Gastroesophageal sphincter (tissue), 4 donors: ENCODE data around the gene MCC. TPM values are rescaled to one million over a fixed set of nuclear protein-coding genes. Genes with fewer than 3 reads are reported as not detected.
A peak's percentile ranks its signal among the peaks of the same experiment; 100 is the strongest.

ENCODE experiments used
- ATAC-seq: fragments of 150-250 bp; one replicate; pipeline ENCODE4 v1.9.1; 2016; ENCODE audit warnings: mild to moderate bottlenecking, moderate library complexity
- H3K27ac ChIP-seq, 4 donors: fragments of 200-600 bp; sonication (generic) in 3 of 4; 1 replicate in 3 of 4; 2 replicates in 1 of 4; pipeline ENCODE4 v1.5.1; 2016 to 2019
- H3K27me3 ChIP-seq: fragments of 200-600 bp; sonication (generic); one replicate; pipeline ENCODE4 v1.5.1; 2019
- H3K36me3 ChIP-seq, 2 donors: fragments of 200-600 bp; sonication (generic); one replicate each; pipeline ENCODE4 v1.5.1; 2019; ENCODE audit warnings: control low read depth in 1 of 2
- H3K4me1 ChIP-seq, 3 donors: fragments of 200-600 bp; sonication (generic); 1 replicate in 2 of 3; 2 replicates in 1 of 3; pipeline ENCODE4 v1.5.1; 2016 to 2019; ENCODE audit warnings: control low read depth in 2 of 3
- H3K4me3 ChIP-seq, 2 donors: fragments of 200-600 bp; sonication (generic); one replicate each; pipeline ENCODE4 v1.5.1; 2019; ENCODE audit warnings: mild to moderate bottlenecking in 1 of 2, moderate library complexity in 1 of 2
- H3K9me3 ChIP-seq, 3 donors: fragments of 200-600 bp; sonication (generic); one replicate each; pipeline ENCODE4 v1.5.1; 2017 to 2019; ENCODE audit warnings: control low read depth in 2 of 3
- EP300 ChIP-seq: sonication (generic); formaldehyde crosslinking; IDR thresholded peaks from one replicate; pipeline ENCODE4 v1.6.1; 2017; ENCODE audit warnings: antibody characterized with exemption, mild to moderate bottlenecking
- POLR2A ChIP-seq, 2 donors: fragments of 450-650 bp; IDR thresholded peaks; one replicate each; pipeline ENCODE4 v1.6.1; 2017; ENCODE audit warnings: antibody characterized with exemption in 2 of 2, mild to moderate bottlenecking in 2 of 2, moderate library complexity in 1 of 2
- POLR2AphosphoS5 ChIP-seq: sonication (generic); formaldehyde crosslinking; IDR thresholded peaks from one replicate; pipeline ENCODE4 v1.6.1; 2017; ENCODE audit warnings: antibody characterized with exemption
- WGBS, 2 donors: methylation state at CpG; one replicate each; pipeline ENCODE4 v1.1.5; 2018; ENCODE audit warnings: low coverage in 1 of 2; 5-methylcytosine and 5-hydroxymethylcytosine counted together
- total RNA-seq, 4 donors: library from RNA; depleted of rRNA; stranded (reverse); fragments of >200 nt; gene quantifications; one replicate each; pipeline ENCODE4 v1.1.0, GENCODE V29; 2016
- TF ChIP-seq, protein P1 (sequence below), 4 experiments: fragments of 200-600 bp in 2 of 4; fragments of 450-650 bp in 2 of 4; sonication (generic) in 1 of 4; IDR thresholded peaks; one replicate each; pipeline ENCODE4 v1.5.1; 2017 to 2019; ENCODE audit warnings: antibody characterized with exemption in 4 of 4, mild to moderate bottlenecking in 2 of 4, moderate library complexity in 2 of 4

Gene MCC
- total RNA-seq, 4 donors from 2014 or later = 20.5 to 28.7 (median 23.5) TPM

DNA sequence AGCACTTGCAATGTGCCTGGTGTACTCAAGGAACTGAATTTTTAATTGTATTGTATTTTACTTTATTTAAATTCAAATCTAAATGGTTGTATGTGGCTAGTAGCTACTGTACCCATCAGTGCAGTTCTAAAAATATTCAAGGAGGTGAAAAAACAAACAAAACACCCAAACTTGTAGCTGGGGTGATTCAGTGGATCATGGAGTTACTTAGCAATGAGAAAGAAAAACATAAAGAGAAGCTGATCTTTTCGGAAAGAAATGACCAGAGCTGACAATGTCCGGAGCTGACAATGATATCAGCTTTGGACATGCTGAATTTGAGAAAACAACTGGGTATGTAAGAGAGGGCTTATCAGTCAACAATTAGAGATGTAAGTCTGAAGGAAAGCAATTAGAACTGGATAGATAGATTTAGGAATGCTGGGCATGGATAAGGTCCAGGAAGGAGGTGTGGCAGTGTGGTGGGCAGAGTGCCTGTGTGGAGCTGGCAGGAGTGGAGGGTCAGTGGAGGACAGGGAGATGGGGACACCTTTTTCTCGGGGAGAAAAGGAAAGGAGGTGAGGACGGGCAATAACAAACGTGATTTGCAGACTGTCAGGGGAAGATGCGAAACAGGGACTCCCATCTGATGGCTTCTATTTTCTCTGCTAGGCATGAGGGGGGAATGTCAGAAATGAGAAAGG is 398.5 kb downstream of the MCC start:
- H3K4me3 ChIP-seq = no peak overlapping the region
- TF ChIP-seq EP300 (no peak), POLR2A (IDR thresholded peaks at IDR 0.05) (no peak), POLR2AphosphoS5 (no peak)
- TF ChIP-seq, protein P1, sequence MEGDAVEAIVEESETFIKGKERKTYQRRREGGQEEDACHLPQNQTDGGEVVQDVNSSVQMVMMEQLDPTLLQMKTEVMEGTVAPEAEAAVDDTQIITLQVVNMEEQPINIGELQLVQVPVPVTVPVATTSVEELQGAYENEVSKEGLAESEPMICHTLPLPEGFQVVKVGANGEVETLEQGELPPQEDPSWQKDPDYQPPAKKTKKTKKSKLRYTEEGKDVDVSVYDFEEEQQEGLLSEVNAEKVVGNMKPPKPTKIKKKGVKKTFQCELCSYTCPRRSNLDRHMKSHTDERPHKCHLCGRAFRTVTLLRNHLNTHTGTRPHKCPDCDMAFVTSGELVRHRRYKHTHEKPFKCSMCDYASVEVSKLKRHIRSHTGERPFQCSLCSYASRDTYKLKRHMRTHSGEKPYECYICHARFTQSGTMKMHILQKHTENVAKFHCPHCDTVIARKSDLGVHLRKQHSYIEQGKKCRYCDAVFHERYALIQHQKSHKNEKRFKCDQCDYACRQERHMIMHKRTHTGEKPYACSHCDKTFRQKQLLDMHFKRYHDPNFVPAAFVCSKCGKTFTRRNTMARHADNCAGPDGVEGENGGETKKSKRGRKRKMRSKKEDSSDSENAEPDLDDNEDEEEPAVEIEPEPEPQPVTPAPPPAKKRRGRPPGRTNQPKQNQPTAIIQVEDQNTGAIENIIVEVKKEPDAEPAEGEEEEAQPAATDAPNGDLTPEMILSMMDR (IDR thresholded peaks at IDR 0.05) = no peak

DNA sequence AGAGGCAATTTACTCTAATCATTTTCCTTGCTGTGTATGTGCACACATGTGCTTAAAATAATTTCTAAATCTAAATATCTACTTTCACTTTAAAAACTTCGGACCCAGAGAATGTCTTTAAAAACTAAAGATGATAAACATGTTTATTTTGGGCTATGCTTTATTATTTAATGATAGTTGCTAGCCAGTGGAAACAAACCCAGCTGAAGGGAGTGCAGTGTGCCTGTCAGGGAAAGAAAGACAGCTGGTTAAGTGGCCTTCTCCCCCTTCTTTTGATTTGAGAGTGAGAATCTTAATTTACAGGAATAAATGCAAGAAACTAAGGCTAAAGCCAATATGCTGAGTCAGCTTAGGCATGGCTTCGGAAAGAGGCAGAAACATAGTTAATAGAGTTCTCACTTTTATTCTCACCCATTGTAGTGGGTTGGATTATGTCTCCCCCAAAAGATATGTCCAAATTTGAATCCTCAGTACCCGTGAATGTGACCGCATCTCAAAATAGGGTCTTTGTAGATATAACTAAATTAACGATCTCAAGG is 400.2 kb downstream of the MCC start:
- H3K36me3 ChIP-seq = peaks cover 0 to 28% of the 10 kb centered on the region in 2 donors
- H3K27me3 ChIP-seq = no peaks in the 10 kb centered on the region
- no peaks in the 10 kb centered on the region for H3K9me3 ChIP-seq
- 58 to 87% methylated on average over 5 of the region's 5 CpGs for WGBS, 2 donors
- no peak overlapping the region for H3K27ac ChIP-seq
- no peak for ATAC-seq
- no peak for TF ChIP-seq POLR2AphosphoS5
- H3K4me3 ChIP-seq = no peak overlapping the region
- H3K4me1 ChIP-seq = peaks cover 0 to 21% (median 0%) of the 10 kb centered on the region in 3 donors

More for the DNA sequence above, 398.5 kb downstream of the MCC start:
- ATAC-seq = no peak
- 23 to 55% methylated on average over 5 to 6 of the region's 6 CpGs for WGBS, 2 donors
- Histone ChIP-seq H3K9me3 (no peaks in the 10 kb centered on the region), H3K4me1 (peaks cover 0 to 21% (median 0%) of the 10 kb centered on the region in 3 donors), H3K27me3 (no peaks in the 10 kb centered on the region), H3K36me3 (peaks cover 0 to 10% of the 10 kb centered on the region in 2 donors), H3K27ac (peak overlapping the region in 2 of 4 donors; percentile 10 to 44)

DNA sequence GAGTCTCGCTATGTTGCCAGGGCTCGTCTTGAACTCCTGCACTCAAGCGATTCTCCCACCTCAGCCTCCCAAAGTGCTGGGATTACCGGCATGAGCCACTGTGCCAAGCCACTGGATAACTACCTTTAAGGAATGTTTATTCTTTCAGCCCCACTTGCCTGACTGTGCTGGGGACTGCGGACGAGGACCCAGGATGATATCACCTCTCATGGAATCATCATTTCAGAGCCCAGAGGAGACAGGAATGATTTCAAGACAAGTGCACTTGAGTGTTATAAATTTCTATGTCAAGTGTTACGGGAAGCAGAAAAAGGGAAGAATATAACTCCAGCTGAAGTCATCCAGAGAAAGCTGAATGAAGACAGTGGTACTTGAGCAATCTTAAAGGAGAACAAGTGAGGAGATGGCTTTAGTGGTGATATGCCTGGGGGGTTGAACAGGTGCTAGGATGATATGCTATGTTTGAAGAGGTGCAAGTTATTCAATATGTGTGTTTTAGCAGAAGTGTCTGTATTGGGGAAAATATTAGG is 402.3 kb downstream of the MCC start:
- peaks cover 0 to 17% (median 0%) of the 10 kb centered on the region in 3 donors for H3K4me1 ChIP-seq
- TF ChIP-seq, protein P1 (IDR thresholded peaks at IDR 0.05) = no peak
- TF ChIP-seq POLR2A (IDR thresholded peaks at IDR 0.05) = no peak
- no peak for TF ChIP-seq EP300
- no peak overlapping the region for H3K27ac ChIP-seq
- H3K9me3 ChIP-seq = no peaks in the 10 kb centered on the region
- no peaks in the 10 kb centered on the region for H3K27me3 ChIP-seq
- no peak for ATAC-seq
- peaks cover 0 to 49% of the 10 kb centered on the region in 2 donors for H3K36me3 ChIP-seq
- WGBS, 2 donors = 80 to 98% methylated on average over 1 to 5 of the region's 7 CpGs
- H3K4me3 ChIP-seq = no peak overlapping the region

DNA sequence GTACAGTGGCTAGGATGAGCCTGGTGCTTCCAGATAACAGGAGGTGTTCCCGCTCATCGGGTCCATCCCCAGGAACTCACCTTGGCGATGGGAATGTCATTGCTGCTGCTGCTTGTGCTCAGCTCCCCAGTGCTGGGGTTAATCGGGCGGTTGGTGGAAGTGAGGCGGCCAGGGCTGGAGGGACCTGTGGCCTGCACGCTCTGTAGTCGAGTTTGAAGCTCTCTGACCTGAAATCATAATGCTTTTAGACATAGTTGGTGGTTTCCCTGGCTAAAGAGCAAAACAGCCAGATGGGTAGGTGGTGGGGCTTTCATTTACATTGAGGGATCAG is 403.2 kb downstream of the MCC start:
- Histone ChIP-seq H3K4me1 (peaks cover 0 to 8% (median 0%) of the 10 kb centered on the region in 3 donors), H3K4me3 (no peak overlapping the region)
- 97% methylated on average over 5 of the region's 8 CpGs; no CpG with 5 or more reads in 1 of the 2 donors for WGBS, 2 donors

DNA sequence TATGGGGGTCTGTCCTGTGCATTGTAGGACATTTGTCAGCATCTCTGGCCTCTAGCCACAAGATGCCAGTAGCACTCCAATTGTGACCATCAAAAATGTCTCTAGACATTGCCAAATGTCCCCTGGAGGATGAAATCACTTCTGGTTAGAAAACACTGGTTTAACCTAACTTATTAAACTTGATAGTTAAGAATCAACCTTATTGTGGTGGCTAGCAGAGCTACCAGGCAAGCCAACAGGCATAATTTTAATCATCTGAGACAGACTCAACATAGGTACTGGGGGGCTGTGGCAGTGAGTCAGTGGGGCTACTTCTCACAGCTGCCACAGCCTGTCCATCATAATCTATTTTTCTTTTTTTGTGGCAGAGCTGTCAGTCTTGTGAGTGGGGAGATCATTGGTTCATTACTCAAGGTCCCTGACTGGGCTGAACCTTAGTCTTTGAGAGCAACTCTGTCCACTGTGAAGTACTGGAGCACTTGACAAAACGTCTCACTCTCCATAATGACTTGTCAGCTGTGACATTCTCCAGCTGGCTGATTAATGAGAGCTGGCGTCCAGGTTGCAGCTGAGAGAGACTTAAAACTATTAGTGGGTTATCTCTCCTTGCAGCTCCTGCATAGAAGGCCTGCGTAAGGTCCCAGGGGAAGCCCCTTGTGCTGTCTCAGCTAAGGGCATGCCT is 403.7 kb downstream of the MCC start:
- Histone ChIP-seq H3K4me1 (peaks cover 0 to 3% (median 0%) of the 10 kb centered on the region in 3 donors), H3K9me3 (no peaks in the 10 kb centered on the region), H3K36me3 (peaks cover 0 to 53% of the 10 kb centered on the region in 2 donors), H3K27ac (no peak overlapping the region), H3K27me3 (no peaks in the 10 kb centered on the region), H3K4me3 (no peak overlapping the region)
- ATAC-seq = no peak
- TF ChIP-seq POLR2AphosphoS5 = no peak
- TF ChIP-seq, protein P1 (IDR thresholded peaks at IDR 0.05) = no peak
- TF ChIP-seq EP300 = no peak
- TF ChIP-seq POLR2A (IDR thresholded peaks at IDR 0.05) = no peak
- WGBS, 2 donors = 54% methylated on average over 3 of the region's 3 CpGs; no CpG with 5 or more reads in 1 of the 2 donors

More for the DNA sequence above, 403.2 kb downstream of the MCC start:
- Histone ChIP-seq H3K9me3 (no peaks in the 10 kb centered on the region), H3K36me3 (peaks cover 0 to 53% of the 10 kb centered on the region in 2 donors), H3K27me3 (no peaks in the 10 kb centered on the region), H3K27ac (no peak overlapping the region)
- TF ChIP-seq POLR2AphosphoS5 = no peak
- TF ChIP-seq, protein P1 (IDR thresholded peaks at IDR 0.05) = no peak
- no peak for TF ChIP-seq EP300
- no peak for TF ChIP-seq POLR2A (IDR thresholded peaks at IDR 0.05)
- no peak for ATAC-seq
